T47D (cell line): ENCODE measurements around the gene FSD2.

ENCODE experiments used
- DNase-seq, 2 experiments: peaks; one replicate each; pipeline versions ENCODE4 v3.0.0 to v3.0.0-alpha.2; 2011 to 2012; ENCODE audit warnings: low read depth in 1 of 2, low spot score in 1 of 2
- JUND ChIP-seq: IDR thresholded peaks from 2 replicates; pipeline ENCODE4 v1.6.1; 2012; ENCODE audit warnings: low read depth
- in situ Hi-C: cut with HindIII; loops from 2 replicates; pipeline ENCODE4 v1.10.0; 2016; ENCODE audit warnings: low sequenced_read_pairs, low pct_unique_long_range_greater_than_20kb

Gene FSD2, protein sequence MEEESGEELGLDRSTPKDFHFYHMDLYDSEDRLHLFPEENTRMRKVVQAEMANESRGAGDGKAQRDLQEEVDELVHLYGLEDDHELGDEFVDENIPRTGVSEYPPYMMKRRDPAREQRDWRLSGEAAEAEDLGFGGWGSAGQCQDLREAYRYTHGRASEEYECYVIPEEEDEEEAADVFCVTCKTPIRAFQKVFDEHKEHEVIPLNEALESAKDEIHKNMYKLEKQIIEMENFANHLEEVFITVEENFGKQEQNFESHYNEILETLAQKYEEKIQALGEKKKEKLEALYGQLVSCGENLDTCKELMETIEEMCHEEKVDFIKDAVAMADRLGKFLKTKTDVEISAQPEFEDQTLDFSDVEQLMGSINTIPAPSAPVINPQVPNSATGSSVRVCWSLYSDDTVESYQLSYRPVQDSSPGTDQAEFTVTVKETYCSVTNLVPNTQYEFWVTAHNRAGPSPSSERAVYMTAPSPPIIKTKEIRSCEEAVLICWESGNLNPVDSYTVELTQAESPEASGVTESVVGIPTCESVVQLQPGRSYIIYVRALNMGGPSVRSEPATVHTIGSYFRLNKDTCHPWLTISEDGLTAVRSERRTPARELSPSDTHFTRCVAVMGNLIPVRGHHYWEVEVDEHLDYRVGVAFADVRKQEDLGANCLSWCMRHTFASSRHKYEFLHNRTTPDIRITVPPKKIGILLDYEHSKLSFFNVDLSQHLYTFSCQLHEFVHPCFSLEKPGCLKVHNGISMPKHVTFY

DNA sequence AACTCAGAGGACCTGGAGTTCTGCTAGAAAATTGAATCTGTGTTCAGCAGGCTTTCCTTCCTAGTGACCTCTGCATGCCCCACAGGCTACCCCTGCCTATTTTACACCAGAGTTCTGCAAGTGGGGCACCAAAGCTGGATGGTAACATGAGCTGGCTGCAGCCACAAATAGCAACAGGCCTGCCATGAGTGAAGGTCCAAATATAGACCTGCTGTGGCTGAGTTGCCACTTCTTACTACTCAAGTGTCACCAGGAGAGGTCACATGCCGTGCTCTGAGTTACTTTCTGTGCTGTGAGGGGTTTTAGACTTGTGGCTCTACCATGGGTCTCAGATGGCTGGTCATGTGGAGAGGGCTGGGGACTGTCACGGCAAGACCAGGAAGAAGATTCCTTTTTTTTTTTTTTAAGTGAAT lies at the start of gene FSD2:
TSS of gene FSD2 (minus strand) at position 76 of the 413 bp plus-strand sequence. CDS start 18,679 bp downstream, outside the sequence.
- no peak for TF ChIP-seq JUND
- no peak for DNase-seq
- in situ Hi-C loops, result no loop called here

DNA sequence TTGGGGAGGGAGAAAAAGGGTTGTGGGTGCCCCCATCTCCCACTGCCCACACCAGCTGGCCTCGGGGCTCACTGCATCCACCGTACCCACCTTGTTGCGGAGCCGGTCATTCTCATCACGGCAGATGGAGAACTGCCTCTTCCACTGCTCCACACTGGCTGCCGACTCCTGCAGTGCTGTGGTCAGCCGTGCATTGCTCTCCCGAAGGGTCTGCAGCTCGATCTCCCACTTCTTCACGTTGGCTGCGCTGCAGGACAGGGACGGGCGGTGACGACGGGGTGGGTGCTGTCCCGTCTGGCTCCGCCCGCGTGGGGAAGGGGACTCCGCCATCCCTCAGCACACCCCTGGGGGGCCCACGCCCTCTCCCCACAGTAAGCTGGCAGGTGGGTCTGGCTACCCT lies 48.7 kb upstream of the FSD2 start:
- DNase-seq, result no peak
- no peak for TF ChIP-seq JUND
- in situ Hi-C loops, result no loop called here

DNA sequence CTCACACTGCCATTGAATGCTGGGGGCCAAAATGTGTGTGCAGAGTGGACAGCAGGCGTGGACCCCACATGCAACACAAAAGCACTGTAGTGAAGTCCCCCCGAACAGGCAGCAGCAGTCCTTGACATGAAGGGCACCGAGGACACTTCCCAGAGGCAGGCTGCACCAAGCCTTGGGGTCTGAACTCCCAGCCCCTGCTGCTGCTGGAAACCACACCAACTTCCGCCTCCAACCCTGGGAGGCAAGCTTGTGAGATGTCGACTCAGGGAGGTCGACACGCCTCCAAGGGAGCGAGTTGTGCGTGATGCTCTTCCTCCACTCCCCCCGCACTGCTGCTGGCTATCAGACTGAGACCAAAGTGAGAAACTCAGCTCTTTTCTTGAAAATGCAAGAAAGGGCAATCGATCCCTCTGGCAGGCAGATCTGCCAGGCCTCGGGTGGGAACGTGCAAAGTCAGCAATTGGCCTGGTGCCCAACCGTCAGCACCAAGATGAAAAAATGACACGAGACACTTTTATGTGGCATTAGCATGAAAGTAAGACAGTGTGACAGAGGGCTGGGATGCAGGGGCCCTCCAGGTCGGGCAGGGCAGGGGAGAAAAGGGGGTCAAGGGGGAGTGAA lies 47.2 kb upstream of the FSD2 start:
- no peak for DNase-seq
- in situ Hi-C loops, result no loop called here
- no peak for TF ChIP-seq JUND

DNA sequence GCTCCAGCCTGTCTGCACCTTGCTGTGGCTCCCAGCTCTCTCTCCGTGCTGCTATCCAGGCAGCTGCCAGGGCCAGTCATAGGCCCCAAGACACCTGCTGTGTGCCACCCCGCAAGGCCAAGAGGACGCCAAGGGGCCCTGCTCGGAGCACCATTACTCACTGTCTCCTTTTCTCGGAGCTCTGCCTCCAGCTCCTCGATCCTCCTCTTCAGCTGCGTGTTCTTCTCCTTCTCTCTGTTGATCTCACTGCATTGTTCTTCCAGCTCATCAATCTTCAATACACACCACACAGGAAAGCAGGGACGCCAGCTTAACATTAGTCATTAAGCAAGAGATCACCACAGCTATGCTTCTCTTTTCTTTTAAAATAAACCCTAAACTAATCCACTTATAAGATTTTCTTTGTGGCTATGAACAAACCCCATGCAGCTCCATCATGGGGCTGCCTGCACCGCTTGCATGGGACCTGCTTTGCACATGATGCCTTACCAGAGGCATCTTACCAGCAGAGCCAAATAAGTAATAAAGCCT lies 46.2 kb upstream of the FSD2 start:
- in situ Hi-C loops, result no loop called here
- no peak for TF ChIP-seq JUND
- no peak for DNase-seq

DNA sequence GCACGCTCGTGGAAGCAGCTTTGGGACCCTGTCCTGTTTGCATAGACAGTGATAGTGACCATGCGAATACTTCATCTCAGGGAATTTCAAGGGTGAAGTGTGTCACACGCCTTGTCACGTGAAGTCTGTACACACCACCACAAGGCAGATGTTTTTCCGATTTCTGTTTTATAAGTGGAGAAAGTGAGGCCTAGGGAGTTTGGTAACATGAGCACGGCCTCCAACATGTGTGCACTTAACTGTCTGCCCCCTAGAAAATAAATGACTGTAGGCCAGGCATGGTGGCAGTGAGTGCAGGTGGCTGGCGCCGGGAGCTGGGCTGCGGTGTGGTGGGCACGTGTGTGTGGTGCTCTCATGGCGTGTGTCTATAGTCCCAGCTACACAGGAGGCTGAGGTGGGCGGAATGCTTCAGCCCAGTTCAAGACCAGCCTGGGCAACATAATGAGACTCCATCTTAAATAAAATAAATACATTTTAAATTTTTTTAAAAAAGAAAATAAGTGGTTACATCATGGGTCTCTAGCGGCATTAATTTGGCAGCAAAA lies 45.5 kb upstream of the FSD2 start:
- no peak for TF ChIP-seq JUND
- no peak for DNase-seq
- in situ Hi-C loops, result no loop called here

DNA sequence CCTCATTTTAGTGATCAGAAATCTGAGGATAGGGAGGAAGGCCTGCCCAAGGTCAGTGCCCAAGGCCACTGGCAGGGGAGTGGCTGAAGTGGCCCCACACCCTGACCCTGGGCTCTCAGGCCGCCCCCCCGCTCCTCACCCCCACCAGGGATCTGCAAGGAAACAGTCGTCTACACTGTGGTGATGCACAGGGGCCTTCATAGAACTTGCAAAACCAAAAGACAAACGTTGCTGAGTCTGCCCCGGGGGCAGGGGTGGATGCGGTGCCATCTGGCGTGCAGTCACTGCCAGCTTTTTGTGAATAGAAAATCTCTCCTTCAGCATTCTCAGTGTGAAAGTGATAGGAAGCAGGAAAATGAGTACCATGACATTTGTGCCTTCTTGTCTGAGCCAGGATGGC lies 44.9 kb upstream of the FSD2 start:
- DNase-seq, result no peak
- in situ Hi-C loops, result no loop called here

DNA sequence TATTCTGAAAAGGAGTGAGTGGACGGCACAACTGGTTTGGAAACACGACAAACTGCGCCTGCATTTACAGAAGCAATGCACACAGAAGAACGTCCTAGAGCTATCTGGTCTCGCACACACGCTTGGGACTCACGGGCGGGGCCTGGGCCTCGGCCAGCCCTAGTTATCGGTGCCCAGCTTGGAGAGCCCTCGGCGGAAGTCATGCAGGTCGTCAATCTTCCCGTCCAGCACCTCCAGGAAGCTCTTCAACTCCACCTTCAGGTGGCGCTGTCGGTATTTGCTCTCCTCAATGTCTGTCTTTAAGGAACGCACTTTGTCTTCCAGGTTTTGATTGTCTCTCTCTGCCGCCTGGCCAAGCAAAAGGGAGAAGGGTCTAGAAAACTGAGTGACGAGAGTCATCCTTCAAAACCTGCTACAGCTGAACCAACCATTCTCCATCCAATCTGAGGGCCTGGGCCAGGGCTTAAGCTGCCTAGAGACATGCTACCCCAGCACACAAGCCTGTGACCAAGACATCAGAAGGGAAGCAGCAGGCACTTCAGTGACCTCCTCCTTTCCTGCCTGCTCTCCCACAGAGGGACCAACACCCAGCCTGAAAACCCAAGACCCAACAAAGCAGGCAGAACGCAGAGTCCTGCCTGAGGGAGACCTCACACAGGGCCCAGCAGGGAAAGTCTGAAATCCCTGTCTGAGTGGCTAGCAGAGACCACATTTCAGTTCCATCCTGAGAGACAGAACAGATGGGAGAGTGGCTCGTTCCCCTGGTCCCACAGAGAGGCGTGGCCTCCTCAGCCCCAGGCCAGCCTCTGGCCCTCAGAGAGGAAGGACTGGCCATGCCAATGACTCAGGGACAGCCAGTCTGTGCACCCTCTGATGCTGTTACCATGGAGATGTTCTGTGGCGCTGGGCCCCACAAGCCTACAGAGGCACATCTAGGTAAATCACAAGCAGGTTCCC lies 44.0 kb upstream of the FSD2 start:
- DNase-seq, result peak; percentile 71 to 91
- TF ChIP-seq JUND, result no peak
- in situ Hi-C loops, result no loop called here

More for the DNA sequence above, 44.9 kb upstream of the FSD2 start:
- TF ChIP-seq JUND, result no peak

DNA sequence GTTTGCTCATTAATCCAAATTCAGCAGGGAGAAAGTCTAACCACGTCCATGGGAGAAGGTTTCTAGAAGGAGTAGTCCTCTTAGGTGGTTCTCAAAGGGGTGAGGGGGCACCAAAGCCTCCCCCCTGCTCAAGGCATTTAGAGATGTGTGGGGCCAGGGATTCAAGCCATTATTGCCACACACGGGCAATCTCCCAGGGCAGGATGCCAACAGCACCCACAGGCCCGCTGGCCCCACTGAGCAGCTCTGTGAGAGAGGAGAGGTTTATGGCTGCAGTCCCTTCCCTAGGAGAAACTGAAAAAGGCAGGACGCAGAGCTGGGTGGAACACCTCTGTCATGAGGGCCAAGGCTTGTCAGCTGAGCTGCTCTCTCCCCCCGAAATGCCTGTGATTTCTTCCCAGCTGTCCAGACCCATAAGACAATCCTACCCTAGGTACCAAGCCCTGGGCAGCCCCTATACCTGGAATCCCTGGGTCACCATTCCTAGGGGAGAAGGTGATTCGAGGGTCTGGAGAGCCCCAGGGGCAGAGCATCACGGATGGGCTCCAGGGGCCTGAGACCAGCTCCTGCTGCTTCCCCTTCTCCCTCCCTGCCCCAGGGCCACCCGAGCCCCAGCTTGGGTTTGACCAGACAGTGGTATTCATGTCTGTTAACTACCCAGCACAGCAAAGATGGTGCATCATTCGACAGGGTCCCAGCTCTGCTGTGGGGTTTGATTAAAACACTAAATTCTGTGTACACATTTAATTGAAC lies 42.5 kb upstream of the FSD2 start:
- no peak for TF ChIP-seq JUND
- in situ Hi-C loops, result no loop called here
- DNase-seq, result no peak

DNA sequence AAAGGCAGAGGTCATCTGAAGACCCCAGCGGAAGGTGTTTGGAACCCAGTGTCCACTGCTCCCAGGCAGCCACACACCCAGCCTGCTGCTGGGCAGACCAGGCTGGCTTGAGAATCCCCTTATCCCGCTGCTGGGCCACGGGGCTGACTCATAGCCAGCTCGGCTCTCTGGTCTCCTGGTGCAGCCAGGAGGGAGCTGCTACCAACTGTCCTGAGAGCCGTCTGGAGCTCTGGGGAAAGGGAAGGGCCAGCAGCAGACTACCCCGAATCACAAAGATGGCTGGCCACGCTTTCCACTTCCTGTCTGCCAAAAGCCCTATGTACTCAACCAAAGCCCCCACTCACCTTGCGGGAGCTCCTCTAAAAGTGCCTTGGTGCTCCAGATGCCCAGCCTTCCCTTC lies 41.8 kb upstream of the FSD2 start:
- no peak for DNase-seq
- no peak for TF ChIP-seq JUND
- in situ Hi-C loops, result no loop called here

DNA sequence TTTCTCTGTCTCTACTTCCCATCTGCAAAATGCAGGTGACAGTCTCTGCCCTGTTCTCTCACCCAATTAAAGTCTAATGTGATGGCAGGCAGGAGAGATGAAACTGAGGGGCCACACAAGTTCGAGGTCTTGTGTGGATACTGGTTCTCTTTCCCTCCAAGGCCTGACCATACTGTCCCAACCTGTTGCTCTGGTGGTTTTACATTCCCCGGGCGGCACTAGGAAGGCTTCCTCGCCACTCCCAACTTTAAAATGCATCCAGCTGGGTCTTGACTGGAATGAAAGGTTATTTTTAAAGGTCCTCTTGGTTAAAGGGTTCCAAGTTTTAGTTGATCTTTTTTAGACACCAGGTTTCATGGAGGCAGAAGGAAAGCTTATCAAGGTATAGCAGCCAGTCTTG lies 40.8 kb upstream of the FSD2 start:
- in situ Hi-C loops, result no loop called here
- peak in 1 of 2 experiments; percentile 37 for DNase-seq
- TF ChIP-seq JUND, result no peak

DNA sequence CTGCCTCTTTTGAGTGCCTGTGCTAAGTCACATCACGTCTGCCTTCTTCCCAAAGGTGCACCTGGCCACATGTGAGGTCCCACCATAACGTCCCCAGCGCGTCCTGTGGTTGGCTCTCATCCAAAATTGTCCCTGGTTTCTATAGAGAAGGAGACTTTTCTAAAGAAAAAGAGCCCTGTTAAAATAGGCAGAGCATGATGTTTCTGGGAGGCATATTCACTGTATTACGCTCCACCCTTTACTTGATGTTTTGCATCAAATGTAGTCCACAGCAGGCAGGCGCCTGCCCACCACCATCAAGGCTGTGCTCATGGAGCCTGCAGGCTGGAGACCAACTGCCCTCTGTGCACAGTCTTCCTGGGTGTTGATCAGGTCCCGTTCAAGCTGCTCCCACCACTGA lies 39.8 kb upstream of the FSD2 start:
- TF ChIP-seq JUND, result no peak
- in situ Hi-C loops, result no loop called here
- no peak for DNase-seq
